Ramos (cell line): ENCODE measurements around the gene ALPL.
"Not testable (repeated sequence)": the region's sequence is repeated elsewhere in the genome, so short reads cannot be mapped to it uniquely, and the experiment has no call there.

Source experiments
- in situ Hi-C: fragments of 300-500 bp; cut with MboI; formaldehyde crosslinking; loops from one replicate; pipeline ENCODE4 v1.14.3; 2022; ENCODE audit warnings: low sequenced_read_pairs; ENCODE audit not compliant: unreplicated experiment

Gene ALPL

DNA sequence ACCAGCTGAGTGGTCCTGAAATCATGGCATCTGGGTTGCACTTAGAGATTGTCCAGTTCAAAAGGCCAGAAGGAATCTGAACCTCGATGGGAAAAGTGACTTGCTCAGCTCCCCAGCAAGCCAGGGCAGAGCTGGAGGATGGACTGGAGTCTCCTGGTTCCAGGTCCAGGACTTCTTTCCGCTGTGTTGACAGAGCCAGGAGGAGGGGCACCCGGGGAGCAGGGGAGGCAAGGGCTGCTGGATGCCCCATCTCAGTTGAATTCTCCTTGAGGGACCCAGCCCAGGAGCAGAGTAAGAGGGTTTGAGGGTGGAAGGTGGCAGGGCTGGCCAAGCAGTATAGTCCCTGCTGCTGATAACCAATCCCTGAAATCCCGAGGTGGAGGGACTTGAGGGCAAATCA is 2.4 kb upstream of the ALPL start:
- in situ Hi-C loops: no loop called here

DNA sequence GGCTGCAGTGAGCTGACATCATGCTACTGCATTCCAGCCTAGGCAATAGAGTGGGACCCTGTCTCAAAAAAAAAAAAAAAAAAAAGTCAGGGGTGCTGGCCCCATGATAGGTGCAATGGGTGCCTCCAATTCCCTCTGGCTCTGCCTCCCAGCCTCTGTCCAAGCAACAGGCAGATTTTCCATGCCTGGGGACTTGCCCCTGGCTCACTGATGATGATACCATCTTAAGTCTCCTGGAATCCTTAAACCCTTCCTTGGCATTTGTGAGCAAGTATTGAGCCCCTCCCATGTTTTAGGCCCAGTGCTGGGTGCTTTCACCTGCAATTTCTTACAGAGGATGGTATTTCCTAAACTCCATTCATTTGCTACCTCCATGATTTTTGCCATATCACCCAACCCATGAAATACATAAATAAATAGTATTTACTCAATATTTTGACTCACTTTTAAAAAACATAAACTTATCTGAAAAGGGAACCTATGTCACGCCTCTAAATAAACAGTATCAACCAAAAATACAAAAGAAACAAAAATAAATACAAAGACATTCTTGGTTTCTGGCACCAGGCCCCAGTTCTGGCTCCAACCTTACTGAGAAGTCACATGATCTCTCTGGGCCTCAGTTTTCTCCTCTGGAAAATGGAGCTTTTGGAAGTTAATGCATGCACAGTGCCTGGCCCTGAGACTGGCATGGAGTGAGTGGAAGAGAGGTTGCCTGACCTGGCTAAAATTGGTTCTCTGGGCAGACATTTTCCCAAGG is 1.5 kb upstream of the ALPL start:
- in situ Hi-C loops: no loop called here

DNA sequence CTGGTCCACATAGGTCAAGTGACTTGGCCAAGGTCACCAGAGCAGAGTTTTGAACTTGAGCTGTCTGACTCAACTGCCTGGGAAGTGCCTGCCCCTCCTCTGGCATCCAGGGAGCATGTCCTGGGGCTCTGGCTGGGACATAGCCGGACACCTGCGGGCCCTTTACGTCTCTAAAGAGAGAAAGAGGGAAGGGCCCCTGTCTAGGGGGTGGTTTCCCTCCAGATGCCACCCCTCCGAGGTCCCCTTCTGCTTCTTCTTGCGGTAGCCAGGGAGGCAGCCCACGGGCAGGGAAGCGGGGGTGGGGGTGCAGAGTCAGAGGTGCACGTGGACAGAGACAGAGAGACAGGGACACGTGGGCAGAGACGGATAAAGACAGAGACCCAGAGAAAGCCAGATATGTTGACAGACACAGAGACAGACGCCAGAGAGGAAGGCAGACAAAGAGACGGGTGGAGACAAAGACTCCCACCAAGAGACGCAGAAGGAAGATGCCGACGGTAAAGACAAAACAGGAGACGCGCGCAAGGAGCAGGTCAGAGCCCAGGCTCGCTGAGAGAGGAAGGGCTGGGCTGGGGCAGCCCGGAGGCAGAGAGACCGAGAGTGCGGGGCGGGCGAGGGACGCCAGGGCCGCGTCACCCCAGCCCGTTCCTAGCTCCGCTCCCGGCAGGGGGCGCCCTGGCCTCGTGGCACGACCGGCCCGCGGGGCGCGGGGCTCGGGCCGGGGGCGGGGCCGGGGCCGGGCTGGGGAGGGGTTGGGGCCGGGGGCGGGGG is 458 bp upstream of the ALPL start:
- in situ Hi-C loops: no loop called here

DNA sequence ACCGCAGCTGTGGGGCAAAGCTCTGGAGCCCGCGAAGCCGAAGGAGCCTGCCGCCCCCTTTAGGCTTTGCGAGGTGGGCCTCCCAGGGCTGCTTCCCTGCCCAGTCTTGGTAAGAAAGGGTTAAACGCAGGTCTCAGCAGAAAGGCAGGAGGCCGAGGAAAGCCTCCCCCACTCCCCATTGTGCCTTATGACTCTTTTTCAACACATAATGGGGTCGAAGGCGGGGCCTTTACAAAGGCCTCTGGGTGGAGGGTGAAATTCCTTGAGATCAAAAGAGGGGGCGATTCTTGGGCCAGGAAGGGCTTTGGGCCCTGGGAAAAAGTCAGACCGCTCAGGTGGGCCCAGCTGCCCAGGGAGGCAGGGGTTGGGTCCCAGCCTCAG is 880 bp downstream of the ALPL start:
- in situ Hi-C loops: no loop called here

DNA sequence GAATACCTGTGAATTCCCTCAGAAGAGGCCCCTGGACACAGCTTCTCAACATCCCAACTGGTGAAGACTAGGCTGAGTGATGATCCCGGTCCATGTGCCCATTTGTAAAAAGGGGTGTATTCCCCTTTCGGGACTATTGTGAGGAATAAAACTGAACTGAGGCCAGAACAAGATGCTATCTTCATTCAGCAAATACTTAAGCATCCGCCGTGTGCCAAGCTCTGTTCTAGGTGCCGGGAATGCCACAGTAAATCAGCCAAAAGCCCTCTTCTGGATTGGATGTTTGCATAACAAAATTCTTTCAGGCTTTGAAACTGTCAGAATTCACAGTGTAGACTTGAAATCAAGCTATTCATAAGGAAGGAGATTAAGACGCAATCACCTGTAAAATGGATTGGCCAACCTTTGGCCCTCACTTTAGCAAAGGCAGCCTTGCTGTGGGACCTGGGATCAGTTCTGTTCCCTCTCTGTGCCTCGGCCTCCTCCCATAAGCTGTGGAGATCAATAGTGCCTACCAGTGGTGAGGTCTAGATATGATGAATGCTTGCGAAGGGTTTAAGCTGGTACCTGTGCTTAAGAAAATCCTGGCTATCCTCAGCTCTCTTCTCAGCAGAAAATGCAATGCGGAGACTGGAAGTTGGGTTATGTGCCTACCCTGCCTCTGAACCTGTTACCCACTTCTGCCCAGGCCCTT is 1.8 kb downstream of the ALPL start:
- in situ Hi-C loops: no loop called here

DNA sequence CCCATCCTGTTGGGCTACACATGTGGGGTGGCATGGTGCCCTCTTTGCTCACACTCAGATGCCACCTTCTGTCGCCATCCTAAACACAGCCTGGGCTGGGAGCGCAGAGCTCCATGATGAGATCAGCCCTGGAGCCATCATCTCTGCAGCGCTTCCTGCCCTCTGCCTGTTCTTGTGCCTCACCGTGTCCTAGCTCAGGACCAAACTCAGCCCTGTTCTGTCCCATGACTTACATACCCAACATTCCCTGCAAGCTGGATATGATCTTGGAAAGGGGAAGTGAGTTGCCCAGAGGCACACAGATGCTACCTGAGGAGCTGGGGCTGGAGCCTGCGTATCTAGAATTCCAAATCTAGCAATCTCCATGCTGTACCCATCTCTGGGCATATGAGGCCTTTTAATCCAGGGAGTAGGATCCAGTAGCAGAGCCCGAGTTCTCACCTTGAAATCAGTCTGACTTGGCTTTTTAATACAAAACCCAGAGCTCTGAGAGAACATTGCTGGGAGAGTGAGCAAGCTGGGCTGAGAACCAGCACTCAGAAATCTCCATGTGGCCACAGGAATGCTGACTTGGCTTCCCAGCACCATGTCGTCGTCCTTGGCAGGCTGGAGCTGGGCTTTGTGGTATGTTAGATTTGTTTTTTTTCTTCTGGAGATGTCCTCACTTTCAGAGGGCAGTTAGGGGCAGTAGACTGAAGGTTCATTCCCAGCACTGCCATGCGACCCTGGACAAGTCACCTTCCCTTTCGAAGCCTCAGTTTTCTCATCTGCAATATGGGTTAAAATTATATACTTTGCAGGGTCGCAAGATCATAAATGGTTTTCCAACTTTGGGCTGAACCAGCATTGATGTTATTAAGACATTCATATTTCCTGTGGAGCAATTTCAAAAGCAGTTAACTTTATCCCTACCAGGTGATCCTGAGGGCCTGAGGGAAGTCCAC is 2.6 kb downstream of the ALPL start:
- in situ Hi-C loops: no loop called here

DNA sequence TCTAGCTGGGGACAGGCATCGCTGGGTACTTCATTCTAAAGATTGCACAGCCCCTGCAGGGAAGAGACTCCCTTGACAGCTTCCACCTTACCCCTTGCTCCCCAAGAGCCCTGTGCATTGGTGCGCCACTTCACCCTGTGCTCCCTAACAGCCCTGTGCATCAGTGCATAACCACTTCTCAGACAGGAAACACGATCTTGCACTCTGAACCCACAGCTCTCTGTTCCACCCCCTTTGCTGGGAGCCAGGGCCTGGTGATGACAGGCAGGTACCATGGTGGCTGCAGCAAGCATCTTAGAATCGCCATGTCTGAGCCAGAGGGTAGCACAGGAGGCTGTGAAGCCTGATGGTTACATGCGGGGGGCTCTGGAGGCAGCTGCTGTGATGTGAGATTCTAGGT is 5.0 kb downstream of the ALPL start:
- in situ Hi-C loops: no loop called here

DNA sequence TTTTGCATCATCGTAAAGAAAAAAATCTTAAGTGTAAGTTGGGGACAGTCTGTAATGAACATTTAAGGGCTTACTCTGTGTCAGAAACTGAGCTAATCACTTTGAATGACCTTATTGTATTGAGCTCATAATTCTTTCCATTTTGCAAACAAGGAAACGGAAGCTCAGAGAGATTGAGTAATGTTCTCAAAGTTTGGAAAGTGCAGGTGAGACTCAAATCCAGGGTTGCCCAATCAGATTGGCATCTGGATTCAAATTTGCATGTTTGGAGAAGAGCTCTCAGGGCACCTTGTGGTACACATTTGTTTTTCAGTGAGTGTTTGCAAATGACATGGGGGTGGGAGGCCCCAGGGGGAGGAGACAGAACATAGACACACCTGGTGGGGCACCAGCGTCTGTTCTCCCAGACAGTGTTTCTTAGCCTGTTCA is 8.0 kb downstream of the ALPL start:
- in situ Hi-C loops: no loop called here

DNA sequence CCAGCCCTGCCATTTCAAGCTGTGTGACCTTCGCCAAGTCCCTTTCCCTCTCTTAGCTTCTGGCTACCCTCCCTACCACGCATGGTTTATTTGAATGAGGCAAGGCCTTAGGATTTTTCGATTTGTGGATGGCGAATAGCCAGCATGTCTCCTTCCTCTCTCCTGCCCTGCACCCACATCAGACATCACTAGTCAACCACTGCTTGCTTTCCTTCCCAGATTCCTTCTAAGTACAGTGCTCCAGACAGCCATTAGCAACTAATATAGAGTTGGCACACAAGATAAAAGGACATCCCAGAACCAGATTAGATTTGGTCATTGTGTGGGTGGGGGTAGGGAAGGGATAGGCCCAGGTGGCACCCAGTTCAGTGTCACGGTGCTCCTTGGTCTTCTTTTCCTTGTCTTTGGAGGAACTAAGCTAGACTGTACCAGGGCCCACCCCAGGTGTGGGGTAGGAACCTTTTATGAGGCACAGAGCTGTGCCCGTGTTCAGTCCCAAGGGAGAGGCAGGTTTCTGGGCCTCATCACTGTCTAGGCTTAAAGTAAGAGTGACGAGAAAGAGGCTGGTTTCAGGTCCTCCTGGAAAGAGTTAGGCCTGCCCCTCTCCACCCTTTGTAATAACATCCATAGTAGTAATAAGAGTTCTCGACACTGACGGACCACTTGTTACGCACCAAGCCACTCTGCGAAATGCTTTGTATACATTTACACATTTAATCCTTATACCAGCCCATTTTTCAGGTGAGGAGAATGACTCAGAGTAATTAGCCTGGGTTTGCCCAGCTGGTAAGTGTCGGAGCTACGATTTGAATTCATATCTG is 8.6 kb downstream of the ALPL start:
- in situ Hi-C loops: no loop called here

DNA sequence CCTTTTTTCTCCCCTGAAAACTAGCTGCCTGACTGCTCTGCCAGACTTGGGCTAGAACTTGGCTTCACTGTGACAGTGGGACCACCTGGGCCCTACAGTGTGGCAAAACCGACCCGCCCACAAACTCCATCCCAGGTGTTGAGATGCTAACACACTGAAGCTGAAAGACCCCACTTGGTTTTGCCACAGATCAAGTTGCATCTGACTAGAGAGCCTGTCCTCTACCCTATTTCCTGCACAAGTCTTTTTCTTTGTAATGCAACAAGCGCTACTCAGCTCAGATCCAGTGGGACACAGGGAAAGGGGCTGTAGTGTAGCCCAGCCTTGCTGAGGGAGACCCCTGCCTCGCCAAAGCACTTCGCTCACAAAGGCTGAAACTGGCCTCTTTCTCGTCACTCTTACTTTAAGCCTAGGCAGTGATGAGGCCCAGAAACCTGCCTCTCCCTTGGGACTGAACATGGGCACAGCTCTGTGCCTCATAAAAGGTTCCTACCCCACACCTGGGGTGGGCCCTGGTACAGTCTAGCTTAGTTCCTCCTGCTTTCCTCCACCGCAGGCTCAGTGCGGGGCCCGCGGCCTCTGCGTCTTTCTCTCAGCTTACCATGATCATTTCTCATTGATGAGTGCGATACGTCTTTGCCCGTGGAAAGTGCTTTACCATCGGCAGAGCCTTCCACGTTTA is 9.7 kb downstream of the ALPL start:
- in situ Hi-C loops: no loop called here

DNA sequence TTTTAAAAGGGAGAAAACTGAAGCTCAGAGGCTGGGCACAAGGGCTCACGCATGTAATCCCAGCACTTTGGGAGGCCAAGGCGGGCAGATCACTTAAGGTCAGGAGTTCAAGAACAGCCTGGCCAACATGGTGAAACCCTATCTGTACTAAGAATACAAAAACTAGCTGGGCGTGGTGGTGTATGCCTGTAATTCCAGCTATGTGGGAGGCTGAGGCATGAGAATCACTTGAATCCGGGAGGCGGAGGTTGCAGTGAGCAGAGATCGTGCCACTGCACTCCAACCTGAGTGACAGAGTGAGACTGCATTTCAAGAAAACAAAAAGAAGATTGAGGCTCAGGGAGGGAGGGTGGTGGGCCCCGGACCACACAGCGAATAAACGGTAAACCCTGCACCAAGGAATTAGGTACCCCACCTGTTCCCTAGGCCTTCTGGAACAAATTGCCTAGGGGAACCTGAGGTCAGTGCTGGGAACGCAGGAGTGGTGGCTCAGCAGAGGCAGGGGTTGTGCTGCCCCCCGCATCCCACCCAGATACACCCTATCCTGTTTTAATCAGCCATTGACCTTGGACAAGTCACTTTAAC is 10.4 kb downstream of the ALPL start:
- in situ Hi-C loops: not testable (repeated sequence)

DNA sequence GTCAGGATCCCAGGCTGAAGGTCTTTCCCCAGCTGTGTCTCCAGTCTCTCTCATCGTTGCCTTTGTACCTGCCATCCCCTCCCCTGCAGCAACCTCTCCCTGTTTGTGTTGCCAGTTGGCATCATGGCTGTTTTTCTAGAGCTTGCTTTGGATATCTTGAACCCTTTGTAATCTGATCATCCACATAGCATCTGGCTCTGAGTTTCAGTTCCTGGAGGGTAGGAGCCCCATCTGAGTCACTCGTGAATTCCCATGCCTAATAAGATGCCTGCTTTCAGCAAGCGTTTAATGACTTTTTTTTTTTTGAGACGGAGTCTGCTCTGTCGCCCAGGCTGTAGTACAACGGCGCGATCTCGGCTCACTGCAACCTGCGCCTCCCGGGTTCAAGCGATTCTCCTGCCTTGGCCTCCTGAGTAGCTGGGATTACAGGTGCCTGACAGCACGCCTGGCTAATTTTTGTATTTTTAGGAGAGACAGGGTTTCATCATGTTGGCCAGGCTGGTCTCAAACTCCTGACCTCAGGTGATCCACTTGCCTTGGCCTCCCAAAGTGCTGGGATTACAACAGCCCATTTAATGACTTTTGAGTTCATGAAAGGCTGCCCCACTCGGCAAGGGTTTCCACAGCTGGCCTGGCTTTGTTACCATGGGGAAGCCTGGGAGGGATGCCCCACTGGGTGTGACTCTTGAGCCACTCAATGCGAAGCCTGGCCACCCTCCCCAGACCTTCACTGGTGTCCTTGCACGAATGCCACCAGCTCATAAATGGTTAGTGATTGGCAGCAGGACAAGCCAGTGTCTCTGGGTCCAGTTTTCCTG is 11.9 kb downstream of the ALPL start:
- in situ Hi-C loops: no loop called here

DNA sequence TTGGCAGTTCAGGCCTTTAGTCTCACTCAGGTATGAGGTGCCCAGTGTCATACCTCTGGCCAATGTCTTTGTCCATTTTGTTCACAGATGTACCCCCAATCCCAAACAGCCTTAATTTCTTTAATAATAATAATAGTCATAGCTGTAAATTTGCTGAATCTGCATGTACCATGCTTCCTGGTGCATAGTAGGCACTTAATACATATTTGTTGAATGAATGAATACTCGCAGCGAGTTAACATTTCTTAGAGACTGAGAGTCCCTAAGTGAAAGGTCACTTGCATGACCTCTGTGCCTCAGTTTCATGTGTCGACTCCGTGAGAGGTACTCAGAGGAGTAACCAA is 12.5 kb downstream of the ALPL start:
- in situ Hi-C loops: no loop called here

DNA sequence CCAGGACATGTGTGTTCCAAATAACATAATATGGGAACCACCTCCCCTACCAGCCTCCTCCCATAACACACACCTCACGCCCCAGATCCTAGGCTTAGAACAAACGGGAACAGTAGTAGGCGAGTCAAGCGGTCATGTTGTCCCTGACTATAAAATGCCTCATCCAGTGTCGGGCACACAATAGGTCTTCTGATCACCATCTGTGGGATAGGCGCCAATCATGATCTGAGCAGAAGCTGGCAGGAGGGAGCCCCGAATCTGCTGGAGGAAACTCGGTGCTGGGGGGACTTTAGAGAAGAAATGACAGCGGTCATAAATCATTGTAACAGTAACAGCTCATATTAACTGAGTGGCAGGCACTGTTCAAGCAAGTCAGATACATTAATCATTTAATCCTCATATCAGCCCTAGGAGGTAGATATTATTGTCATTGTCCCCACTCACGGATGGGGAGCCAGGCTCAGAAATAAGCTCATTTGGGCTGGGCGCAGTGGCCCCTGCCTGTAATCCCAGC is 13.4 kb downstream of the ALPL start:
- in situ Hi-C loops: no loop called here

DNA sequence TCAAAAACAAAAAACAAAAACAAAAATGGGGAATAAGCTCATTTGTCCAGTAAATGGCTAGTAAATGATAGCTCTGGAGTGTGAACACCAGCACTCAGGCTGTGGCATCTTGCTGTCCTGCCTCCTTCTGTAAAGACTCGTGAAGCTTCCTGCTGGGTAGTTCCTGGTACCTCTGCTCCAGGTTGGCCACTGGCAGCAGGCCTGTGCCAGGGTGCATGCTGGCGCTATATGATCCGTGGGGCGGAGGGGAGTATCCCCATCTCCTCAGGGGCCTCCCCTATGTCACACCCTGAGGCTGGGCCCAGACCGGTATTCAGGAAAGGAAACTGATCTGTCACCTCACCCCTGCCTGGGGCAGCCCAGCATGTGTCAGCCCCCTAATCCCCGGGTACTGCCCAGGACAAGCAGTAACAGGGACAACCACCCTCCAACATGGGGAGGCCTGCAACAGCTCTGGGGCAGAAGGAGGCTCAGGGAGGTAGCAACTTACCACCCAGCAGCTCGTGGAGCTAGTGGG is 14.1 kb downstream of the ALPL start:
- in situ Hi-C loops: no loop called here

DNA sequence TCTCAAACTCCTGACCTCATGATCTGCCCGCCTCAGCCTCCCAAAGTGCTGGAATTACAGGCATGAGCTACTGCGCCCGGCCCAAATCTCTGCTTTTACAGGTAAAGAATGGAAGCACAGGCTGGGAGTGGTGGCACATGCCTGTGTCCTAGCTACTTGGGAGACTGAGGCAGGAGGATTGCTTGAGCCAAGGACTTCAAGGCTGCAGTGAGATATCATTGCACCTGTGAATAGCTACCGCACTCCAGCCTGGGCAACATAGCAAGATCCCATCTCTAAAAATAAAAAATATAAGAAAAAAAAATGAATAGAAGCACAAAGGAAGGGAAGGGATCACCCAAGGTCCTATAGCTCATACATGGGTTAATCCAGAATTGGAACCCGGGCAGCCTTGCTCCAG is 15.0 kb downstream of the ALPL start:
- in situ Hi-C loops: no loop called here

DNA sequence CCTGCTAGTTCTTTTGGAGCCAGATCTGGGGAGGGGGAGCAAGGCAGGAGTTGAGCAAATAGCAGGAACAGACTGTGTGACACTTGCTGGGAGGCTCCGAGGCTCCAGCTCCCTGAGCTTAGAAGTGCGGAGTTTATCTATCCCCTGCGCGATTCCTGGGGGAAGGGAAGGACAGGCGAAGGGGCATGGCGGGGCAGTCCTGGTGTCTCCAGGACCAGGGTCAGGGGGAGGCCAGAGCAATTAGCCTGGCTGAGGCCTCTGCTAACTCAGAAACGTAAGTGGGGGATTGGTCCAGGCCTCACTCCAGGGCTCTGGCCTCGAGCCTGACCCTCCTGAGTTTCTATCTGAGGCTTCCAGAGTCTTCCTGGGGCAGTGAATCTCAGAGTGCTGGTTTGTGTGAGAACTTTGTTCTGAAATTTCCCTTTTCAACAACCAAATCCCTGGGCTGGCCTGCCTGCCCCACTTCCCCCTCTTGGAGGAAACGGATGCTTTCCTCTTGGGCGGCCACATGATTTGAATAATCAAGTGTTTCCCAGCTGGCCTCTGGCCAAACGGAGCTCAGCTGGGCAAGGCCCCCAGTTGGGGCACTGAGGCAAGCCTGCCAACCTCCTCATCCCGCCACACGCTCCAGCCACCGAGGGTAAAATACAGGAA is 15.6 kb downstream of the ALPL start:
- in situ Hi-C loops: no loop called here
